BJ (cell line): ENCODE results near the gene HDHD3. TPM values are rescaled to one million over a fixed set of nuclear protein-coding genes. Genes with fewer than 3 reads are reported as not detected.

Experiments used
- CTCF ChIA-PET: fragments of 350-600 bp; formaldehyde crosslinking; extraction: SDS; loops from one replicate; lab custom pipeline; 2021; ENCODE audit warnings: antibody characterized with exemption, inconsistent platforms; lab: Yijun Ruan, JAX
- POLR2A ChIA-PET: fragments of 300-600 bp; sonication (Branson Sonifier 250); formaldehyde crosslinking; extraction: SDS; loops from one replicate; lab custom pipeline; 2021; ENCODE audit warnings: antibody characterized with exemption; lab: Charles Lee
- DNase-seq: peaks from one replicate; pipeline ENCODE4 v3.0.0-alpha.2; 2011; ENCODE audit warnings: low read depth
- H3K27me3 ChIP-seq: 2 replicates; pipeline ENCODE4 v1.6.0; 2011; ENCODE audit warnings: low read length; ENCODE audit not compliant: control insufficient read depth, insufficient read depth
- H3K36me3 ChIP-seq: 2 replicates; pipeline ENCODE4 v1.5.1; 2011; ENCODE audit warnings: low read length; ENCODE audit not compliant: control insufficient read depth, insufficient read depth
- H3K4me3 ChIP-seq: 2 replicates; pipeline ENCODE4 v1.5.1; 2011; ENCODE audit warnings: low read depth, mild to moderate bottlenecking, control low read depth, low read length
- polyA minus RNA-seq: library from RNA; depleted of rRNA, polyadenylated mRNA; stranded (reverse); fragments of >200 nt; gene quantifications from 2 replicates; pipeline ENCODE4 v1.2.3, GENCODE V29; 2011; rRNA and poly(A)+ RNA removed
- polyA plus RNA-seq: library from polyadenylated mRNA; depleted of rRNA; stranded (reverse); fragments of >200 nt; gene quantifications from 2 replicates; pipeline ENCODE4 v1.2.3, GENCODE V29; 2011; rRNA removed
- TF ChIP-seq, protein P1 (sequence below): IDR thresholded peaks from 2 replicates; pipeline ENCODE4 v1.5.1; 2011; ENCODE audit warnings: low read depth, mild to moderate bottlenecking, control low read depth, inconsistent platforms, low read length, moderate library complexity; ENCODE audit not compliant: insufficient read depth

The HDHD3 gene, protein sequence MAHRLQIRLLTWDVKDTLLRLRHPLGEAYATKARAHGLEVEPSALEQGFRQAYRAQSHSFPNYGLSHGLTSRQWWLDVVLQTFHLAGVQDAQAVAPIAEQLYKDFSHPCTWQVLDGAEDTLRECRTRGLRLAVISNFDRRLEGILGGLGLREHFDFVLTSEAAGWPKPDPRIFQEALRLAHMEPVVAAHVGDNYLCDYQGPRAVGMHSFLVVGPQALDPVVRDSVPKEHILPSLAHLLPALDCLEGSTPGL
- 8.8 and 14.2 TPM in 2 replicates for polyA plus RNA-seq
- polyA minus RNA-seq = 7.2 and 10.0 TPM in 2 replicates

DNA sequence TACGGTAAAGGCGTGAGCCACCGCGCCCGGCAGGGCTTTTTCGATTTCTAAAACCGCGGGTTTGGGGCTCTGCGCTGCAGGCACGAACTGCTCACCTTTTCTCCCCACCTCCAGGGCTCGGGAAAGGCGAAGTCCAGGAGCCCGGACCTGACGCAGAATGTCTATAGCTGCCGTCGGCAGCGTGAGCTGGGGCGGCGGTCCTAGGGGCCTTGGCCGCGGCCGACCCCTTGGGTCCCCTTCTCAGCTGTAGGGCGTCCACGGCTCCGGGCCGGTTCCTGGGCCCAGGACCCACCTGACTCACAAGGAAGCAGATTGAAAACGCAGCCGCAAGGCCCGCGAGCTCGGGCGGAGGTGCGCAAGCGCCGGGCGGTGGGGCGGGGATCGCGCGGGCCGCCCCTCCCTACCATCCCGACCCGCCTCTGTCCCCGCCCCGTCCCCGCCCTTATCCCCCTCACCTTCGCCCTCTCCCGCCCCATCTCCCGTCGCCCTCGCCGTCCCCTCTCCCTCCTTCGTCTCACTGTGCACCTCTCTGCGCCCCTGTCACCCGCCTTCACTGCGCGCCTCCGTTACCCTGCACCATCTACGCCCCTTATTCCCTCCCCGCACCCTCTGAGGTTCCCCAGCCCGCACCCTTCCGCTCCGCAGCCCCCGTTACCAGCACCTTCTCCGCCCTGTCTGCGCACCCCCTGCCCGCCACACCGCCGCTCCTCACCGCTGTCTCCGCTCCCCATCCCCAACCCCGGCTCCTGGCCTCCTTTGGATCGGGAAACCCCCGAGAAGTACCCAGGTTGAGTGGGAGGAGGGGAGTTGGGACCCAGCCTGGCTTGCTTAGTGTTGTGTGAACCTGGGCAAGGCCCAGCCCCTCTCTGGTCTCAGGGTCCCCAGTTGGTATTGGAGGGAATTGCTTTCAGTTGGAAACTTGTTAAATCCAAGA is at the start of gene HDHD3:
Gene HDHD3 (minus strand): TSS at position 353 of the 934 bp plus-strand sequence. CDS start 2,632 bp downstream, outside the sequence.
- CTCF ChIA-PET = interaction anchor here (1.3 kb wide), 1 partner anchor 24 kb away, joined by 5 read pairs; the partner anchor contains the start of gene ALAD

DNA sequence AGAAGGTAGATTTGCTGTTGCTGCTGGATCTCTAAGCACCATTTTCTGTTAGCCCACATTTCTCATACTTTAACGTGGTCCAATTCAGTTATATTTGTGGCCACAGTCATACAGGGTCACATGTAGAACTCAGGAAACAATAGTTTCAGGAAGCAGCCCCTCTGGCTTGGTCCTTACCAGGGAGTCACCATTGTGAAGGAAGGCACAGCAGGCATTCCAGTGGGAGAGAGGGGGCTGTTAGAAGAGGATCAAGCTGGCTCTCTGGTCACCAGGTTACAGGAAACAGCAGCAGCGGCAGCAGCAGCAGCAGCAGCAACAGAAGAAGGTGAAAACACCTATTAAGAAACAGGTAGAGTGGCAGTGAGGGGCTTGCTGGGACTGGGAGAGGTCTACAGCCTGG is 48.3 kb upstream of the HDHD3 start:
- DNase-seq = no peak
- ChIA-PET POLR2A (no interaction called here), CTCF (interaction anchor here (1.4 kb wide), 1 partner anchor 22 kb away, joined by 3 read pairs; no protein-coding TSS in a partner anchor)
- Histone ChIP-seq H3K4me3 (no peak overlapping the region), H3K36me3 (no peaks in the 10 kb centered on the region), H3K27me3 (peaks cover 17% of the 10 kb centered on the region)
- TF ChIP-seq, protein P1, sequence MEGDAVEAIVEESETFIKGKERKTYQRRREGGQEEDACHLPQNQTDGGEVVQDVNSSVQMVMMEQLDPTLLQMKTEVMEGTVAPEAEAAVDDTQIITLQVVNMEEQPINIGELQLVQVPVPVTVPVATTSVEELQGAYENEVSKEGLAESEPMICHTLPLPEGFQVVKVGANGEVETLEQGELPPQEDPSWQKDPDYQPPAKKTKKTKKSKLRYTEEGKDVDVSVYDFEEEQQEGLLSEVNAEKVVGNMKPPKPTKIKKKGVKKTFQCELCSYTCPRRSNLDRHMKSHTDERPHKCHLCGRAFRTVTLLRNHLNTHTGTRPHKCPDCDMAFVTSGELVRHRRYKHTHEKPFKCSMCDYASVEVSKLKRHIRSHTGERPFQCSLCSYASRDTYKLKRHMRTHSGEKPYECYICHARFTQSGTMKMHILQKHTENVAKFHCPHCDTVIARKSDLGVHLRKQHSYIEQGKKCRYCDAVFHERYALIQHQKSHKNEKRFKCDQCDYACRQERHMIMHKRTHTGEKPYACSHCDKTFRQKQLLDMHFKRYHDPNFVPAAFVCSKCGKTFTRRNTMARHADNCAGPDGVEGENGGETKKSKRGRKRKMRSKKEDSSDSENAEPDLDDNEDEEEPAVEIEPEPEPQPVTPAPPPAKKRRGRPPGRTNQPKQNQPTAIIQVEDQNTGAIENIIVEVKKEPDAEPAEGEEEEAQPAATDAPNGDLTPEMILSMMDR = no peak

More for the DNA sequence above, at the start of gene HDHD3:
- DNase-seq = no peak
- POLR2A ChIA-PET = no interaction called here
- Histone ChIP-seq H3K27me3 (peaks cover 2% of the 10 kb centered on the region; the same call in 1 of the 2 replicates), H3K36me3 (peaks cover 7% of the 10 kb centered on the region), H3K4me3 (peak within 1 kb of the TSS; percentile 72)
- TF ChIP-seq, protein P1 = no peak

DNA sequence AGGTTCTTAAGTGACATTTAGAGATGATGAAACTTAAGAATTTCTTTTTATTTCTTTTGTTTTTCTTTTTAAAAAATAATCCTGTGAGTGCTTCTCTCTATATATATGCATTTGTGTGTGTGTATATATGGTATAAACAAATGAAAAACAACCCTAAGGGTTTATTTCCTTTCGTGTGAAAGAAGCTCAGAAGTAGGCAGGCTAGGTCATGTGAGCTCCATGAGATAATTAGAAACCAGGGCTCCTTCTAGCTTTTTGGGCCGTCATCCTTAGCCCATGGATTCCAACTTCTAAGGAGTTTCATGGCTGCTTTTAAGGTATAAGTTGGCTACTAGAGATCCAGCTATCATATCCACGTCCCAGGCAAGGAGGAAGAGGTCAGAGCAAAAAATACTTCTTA is 44.9 kb upstream of the HDHD3 start:
- CTCF ChIA-PET = interaction anchor here (1.1 to 1.3 kb wide), 2 partner anchors 11 to 25 kb away, joined by 4 read pairs; partner anchors contain the start of genes C9orf43 and POLE3
- no peaks in the 10 kb centered on the region for H3K36me3 ChIP-seq
- H3K27me3 ChIP-seq = peaks cover 15% of the 10 kb centered on the region
- TF ChIP-seq, protein P1 = no peak
- DNase-seq = no peak
- POLR2A ChIA-PET = no interaction called here
- no peak overlapping the region for H3K4me3 ChIP-seq

DNA sequence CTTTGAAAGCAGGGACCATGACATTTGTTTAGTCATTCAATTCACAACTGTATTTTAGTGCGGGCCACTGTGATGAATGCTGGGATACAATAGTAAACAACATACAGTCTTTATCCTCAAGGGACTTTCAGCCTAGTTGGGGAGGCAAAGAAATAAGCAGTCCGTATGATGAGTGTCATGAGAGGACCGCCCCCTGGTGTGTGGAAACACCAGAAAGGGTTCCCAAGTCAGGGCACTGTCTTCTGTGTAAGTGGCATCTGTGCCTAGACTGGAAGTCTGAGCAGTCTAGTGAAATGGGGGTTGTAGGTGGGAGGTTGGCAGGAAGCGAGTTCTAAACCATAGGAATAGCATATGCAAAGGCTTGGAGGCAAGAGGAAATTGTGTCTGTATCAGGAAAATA is 40.6 kb upstream of the HDHD3 start:
- ChIA-PET POLR2A (no interaction called here), CTCF (no interaction called here)
- TF ChIP-seq, protein P1 = no peak
- no peaks in the 10 kb centered on the region for H3K36me3 ChIP-seq
- H3K27me3 ChIP-seq = peaks cover 2% of the 10 kb centered on the region; the same call in 1 of the 2 replicates
- no peak for DNase-seq
- no peak overlapping the region for H3K4me3 ChIP-seq
